Upper lobe of left lung (tissue), 6 donors: ENCODE data around the gene ERGIC1. TPM values are rescaled to one million over a fixed set of nuclear protein-coding genes. Genes with fewer than 3 reads are reported as not detected.

Source experiments
- ATAC-seq, 2 donors: fragments of 200-7000 bp; cut with Tn5 transposase; one replicate each; pipeline ENCODE4 v1.9.1; 2022; ENCODE audit warnings: mild to moderate bottlenecking in 2 of 2, moderate library complexity in 2 of 2; ENCODE audit not compliant: low FRiP score in 2 of 2
- DNase-seq, 2 donors: peaks; one replicate each; pipeline ENCODE4 v3.0.0-alpha.2; 2019 to 2020
- H3K27ac ChIP-seq, 4 donors: fragments of 200-600 bp; sonication (generic); one replicate each; pipeline ENCODE4 v1.5.1; 2016 to 2019
- H3K27me3 ChIP-seq, 4 donors: fragments of 200-600 bp; sonication (generic); one replicate each; pipeline ENCODE4 v1.5.1; 2017 to 2019
- H3K36me3 ChIP-seq, 4 donors: fragments of 200-600 bp; sonication (generic); one replicate each; pipeline ENCODE4 v1.5.1; 2016 to 2019
- H3K4me1 ChIP-seq, 4 donors: fragments of 200-600 bp; sonication (generic); one replicate each; pipeline ENCODE4 v1.5.1; 2018 to 2019
- H3K4me3 ChIP-seq, 4 donors: fragments of 200-600 bp; sonication (generic); one replicate each; pipeline ENCODE4 v1.5.1; 2017 to 2019; ENCODE audit warnings: mild to moderate bottlenecking in 2 of 4, moderate library complexity in 1 of 4
- H3K9me3 ChIP-seq, 4 donors: fragments of 200-600 bp; sonication (generic); one replicate each; pipeline ENCODE4 v1.5.1; 2018 to 2019
- CTCF ChIP-seq, 6 experiments: fragments of 450-650 bp in 4 of 6; fragments of 200-600 bp in 2 of 6; sonication (generic) in 2 of 6; IDR thresholded peaks; one replicate each; pipeline ENCODE4 v1.5.1; 2016 to 2019; ENCODE audit warnings: antibody characterized with exemption in 6 of 6
- EP300 ChIP-seq, 4 donors: sonication (generic); formaldehyde crosslinking; IDR thresholded peaks; one replicate each; pipeline ENCODE4 v1.5.1; 2017; ENCODE audit warnings: antibody characterized with exemption in 4 of 4, control low read depth in 2 of 4
- POLR2A ChIP-seq, 4 donors: fragments of 450-650 bp; IDR thresholded peaks; one replicate each; pipeline ENCODE4 v1.5.1; 2016 to 2017; ENCODE audit warnings: antibody characterized with exemption in 4 of 4, mild to moderate bottlenecking in 2 of 4
- POLR2AphosphoS5 ChIP-seq, 2 donors: sonication (generic); formaldehyde crosslinking; IDR thresholded peaks; one replicate each; pipeline ENCODE4 v1.5.1; 2017; ENCODE audit warnings: antibody characterized with exemption in 2 of 2
- WGBS, 2 donors: methylation state at CpG; one replicate each; pipeline ENCODE4 v1.1.5; 2017 to 2018; 5-methylcytosine and 5-hydroxymethylcytosine counted together
- total RNA-seq, 6 donors: library from RNA; depleted of rRNA in 4 of 6; stranded (reverse); fragments of >200 nt in 4 of 6; gene quantifications; one replicate each; pipeline versions ENCODE4 v1.1.0 to v1.2.1, GENCODE V29; 2016 to 2021
- donor health status: DM: no; HTN: no; CAD: no; lungs with moderate emphysema.
- donor health status: DM: no; HTN: yes; CAD: no; lungs with severe emphysema.

ERGIC1 gene
- total RNA-seq, 6 donors from 2014 or later = 158 to 225 (median 173) TPM

GRCh38 chr5:172923539-172923938, 89.5 kb downstream of the ERGIC1 start:
- Histone ChIP-seq H3K36me3 (peaks cover 5 to 79% (median 48%) of the 10 kb centered on the region in 4 donors), H3K4me1 (peaks cover 13 to 36% (median 14%) of the 10 kb centered on the region in 4 donors)
- ATAC-seq = no peak

GRCh38 chr5:172925336-172925948, 91.4 kb downstream of the ERGIC1 start:
- 47 to 56% methylated on average over 8 of the region's 9 CpGs for WGBS, 2 donors
- peak; percentile 35 to 88 for ATAC-seq
- Histone ChIP-seq H3K4me3 (no peak overlapping the region), H3K36me3 (peaks cover 0 to 64% (median 31%) of the 10 kb centered on the region in 4 donors), H3K27ac (peak overlapping the region; percentile 59 to 77 (median 72)), H3K9me3 (no peaks in the 10 kb centered on the region), H3K4me1 (peaks cover 11 to 24% (median 14%) of the 10 kb centered on the region in 4 donors), H3K27me3 (no peaks in the 10 kb centered on the region)
- peak in 1 of 2 donors; percentile 88 for DNase-seq
- TF ChIP-seq EP300 (IDR thresholded peaks at IDR 0.05) = peak in 1 of 4 donors; percentile 87
- TF ChIP-seq CTCF (IDR thresholded peaks at IDR 0.05) = no peak
- peak; percentile 56 to 71 for TF ChIP-seq POLR2AphosphoS5 (IDR thresholded peaks at IDR 0.05)

More at GRCh38 chr5:172923539-172923938, 89.5 kb downstream of the ERGIC1 start:
- no peak for DNase-seq
- 80 to 83% methylated on average over 1 to 5 of the region's 5 CpGs for WGBS, 2 donors
- Histone ChIP-seq H3K4me3 (no peak overlapping the region), H3K9me3 (no peaks in the 10 kb centered on the region), H3K27me3 (no peaks in the 10 kb centered on the region), H3K27ac (peak overlapping the region in 2 of 4 donors; percentile 28 to 77)
- TF ChIP-seq CTCF (IDR thresholded peaks at IDR 0.05) (no peak), POLR2A (IDR thresholded peaks at IDR 0.05) (no peak), POLR2AphosphoS5 (IDR thresholded peaks at IDR 0.05) (no peak), EP300 (IDR thresholded peaks at IDR 0.05) (no peak)

- WGBS, 2 donors = 89 to 95% methylated on average over 2 of the region's 2 CpGs
These were observed 92.0 kb downstream of the ERGIC1 start for GRCh38 chr5:172926008-172926523.

GRCh38 chr5:172926796-172927195, 92.7 kb downstream of the ERGIC1 start:
- Histone ChIP-seq H3K27me3 (no peaks in the 10 kb centered on the region), H3K4me1 (peaks cover 21 to 31% (median 26%) of the 10 kb centered on the region in 4 donors), H3K9me3 (no peaks in the 10 kb centered on the region), H3K27ac (peak overlapping the region in 1 of 4 donors; percentile 77), H3K4me3 (no peak overlapping the region), H3K36me3 (peaks cover 0 to 52% (median 25%) of the 10 kb centered on the region in 4 donors)
- no peak for DNase-seq
- TF ChIP-seq CTCF (IDR thresholded peaks at IDR 0.05) = no peak
- no peak for TF ChIP-seq EP300 (IDR thresholded peaks at IDR 0.05)
- TF ChIP-seq POLR2AphosphoS5 (IDR thresholded peaks at IDR 0.05) = no peak
- TF ChIP-seq POLR2A (IDR thresholded peaks at IDR 0.05) = no peak
- ATAC-seq = no peak
- 75 to 86% methylated on average over 3 to 12 of the region's 12 CpGs for WGBS, 2 donors

More at GRCh38 chr5:172926008-172926523, 92.0 kb downstream of the ERGIC1 start:
- Histone ChIP-seq H3K27me3 (no peaks in the 10 kb centered on the region), H3K4me1 (peaks cover 17 to 26% (median 19%) of the 10 kb centered on the region in 4 donors), H3K36me3 (peaks cover 0 to 59% (median 28%) of the 10 kb centered on the region in 4 donors), H3K4me3 (no peak overlapping the region), H3K9me3 (no peaks in the 10 kb centered on the region), H3K27ac (peak overlapping the region; percentile 59 to 77 (median 72))
- no peak for TF ChIP-seq POLR2AphosphoS5 (IDR thresholded peaks at IDR 0.05)
- TF ChIP-seq POLR2A (IDR thresholded peaks at IDR 0.05) = no peak
- TF ChIP-seq EP300 (IDR thresholded peaks at IDR 0.05) = no peak
- TF ChIP-seq CTCF (IDR thresholded peaks at IDR 0.05) = no peak
- ATAC-seq = no peak
- DNase-seq = no peak
